Measurements from ENCODE around the gene BICD1. TPM values are rescaled to one million over a fixed set of nuclear protein-coding genes. Genes with fewer than 3 reads are reported as not detected.

The BICD1 gene
- total RNA-seq, 1 donor from 2014 or later: 33.8 TPM

- no peak for DNase-seq (ENCODE audit: low spot score in 2 of 2)
- H3K27ac ChIP-seq: no peak overlapping the region
- no peak overlapping the region for H3K4me3 ChIP-seq
- intact Hi-C loops (cut with DNase I): no loop called here
- no peaks in the 10 kb centered on the region for H3K36me3 ChIP-seq
- TF ChIP-seq, protein P1, sequence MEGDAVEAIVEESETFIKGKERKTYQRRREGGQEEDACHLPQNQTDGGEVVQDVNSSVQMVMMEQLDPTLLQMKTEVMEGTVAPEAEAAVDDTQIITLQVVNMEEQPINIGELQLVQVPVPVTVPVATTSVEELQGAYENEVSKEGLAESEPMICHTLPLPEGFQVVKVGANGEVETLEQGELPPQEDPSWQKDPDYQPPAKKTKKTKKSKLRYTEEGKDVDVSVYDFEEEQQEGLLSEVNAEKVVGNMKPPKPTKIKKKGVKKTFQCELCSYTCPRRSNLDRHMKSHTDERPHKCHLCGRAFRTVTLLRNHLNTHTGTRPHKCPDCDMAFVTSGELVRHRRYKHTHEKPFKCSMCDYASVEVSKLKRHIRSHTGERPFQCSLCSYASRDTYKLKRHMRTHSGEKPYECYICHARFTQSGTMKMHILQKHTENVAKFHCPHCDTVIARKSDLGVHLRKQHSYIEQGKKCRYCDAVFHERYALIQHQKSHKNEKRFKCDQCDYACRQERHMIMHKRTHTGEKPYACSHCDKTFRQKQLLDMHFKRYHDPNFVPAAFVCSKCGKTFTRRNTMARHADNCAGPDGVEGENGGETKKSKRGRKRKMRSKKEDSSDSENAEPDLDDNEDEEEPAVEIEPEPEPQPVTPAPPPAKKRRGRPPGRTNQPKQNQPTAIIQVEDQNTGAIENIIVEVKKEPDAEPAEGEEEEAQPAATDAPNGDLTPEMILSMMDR (IDR thresholded peaks at IDR 0.05): no peak
- H3K4me1 ChIP-seq: no peaks in the 10 kb centered on the region
- H3K9me3 ChIP-seq: no peaks in the 10 kb centered on the region
- no peaks in the 10 kb centered on the region for H3K27me3 ChIP-seq
Observed at GRCh38 chr12:32265456-32265855, 158.8 kb downstream of the BICD1 start.

DNA sequence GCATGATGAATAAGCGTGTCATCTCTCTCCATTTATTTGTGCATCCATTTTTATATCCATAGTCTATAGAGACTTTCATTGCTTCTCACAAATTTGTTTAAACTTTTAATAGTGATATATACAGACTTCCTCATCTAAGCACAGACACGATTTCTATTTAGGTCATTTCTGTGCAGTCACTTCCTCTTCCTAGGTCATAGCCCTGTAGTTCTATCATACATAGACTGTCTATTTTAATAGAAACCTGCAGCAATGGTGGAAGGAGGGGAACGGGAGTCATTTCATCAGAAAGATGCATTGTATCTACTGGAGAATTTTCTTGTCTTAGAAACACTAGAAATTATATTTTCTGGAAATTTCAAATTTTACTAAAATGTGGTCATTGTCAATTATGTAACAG, 159.3 kb downstream of the BICD1 start:
- no peak overlapping the region for H3K4me3 ChIP-seq
- H3K27me3 ChIP-seq: no peaks in the 10 kb centered on the region
- intact Hi-C loops (cut with DNase I): no loop called here
- no peak for DNase-seq (ENCODE audit: low spot score in 2 of 2)
- no peak overlapping the region for H3K27ac ChIP-seq
- TF ChIP-seq, protein P1 (IDR thresholded peaks at IDR 0.05): no peak
- H3K9me3 ChIP-seq: no peaks in the 10 kb centered on the region
- no peaks in the 10 kb centered on the region for H3K36me3 ChIP-seq
- no peaks in the 10 kb centered on the region for H3K4me1 ChIP-seq

DNA sequence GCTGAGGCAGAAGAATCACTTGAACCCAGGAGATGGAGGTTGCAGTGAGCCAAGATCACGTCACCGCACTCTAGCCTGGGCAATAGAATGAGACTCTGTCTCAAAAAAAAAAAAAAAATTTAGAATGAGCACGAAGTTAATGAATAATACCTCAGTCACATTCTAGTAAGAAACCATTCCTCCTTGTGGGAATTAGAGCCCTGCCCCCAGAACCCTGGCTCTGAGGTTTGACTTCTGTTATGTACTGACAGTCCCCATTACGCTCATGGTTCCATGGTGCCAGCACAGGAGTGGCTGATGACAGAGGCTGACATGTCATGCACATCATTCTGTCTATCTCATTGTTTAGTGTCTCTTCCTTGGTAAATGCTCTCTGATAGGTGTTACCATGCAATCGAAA, 160.1 kb downstream of the BICD1 start:
- H3K4me1 ChIP-seq: no peaks in the 10 kb centered on the region
- H3K36me3 ChIP-seq: no peaks in the 10 kb centered on the region
- no peak overlapping the region for H3K4me3 ChIP-seq

DNA sequence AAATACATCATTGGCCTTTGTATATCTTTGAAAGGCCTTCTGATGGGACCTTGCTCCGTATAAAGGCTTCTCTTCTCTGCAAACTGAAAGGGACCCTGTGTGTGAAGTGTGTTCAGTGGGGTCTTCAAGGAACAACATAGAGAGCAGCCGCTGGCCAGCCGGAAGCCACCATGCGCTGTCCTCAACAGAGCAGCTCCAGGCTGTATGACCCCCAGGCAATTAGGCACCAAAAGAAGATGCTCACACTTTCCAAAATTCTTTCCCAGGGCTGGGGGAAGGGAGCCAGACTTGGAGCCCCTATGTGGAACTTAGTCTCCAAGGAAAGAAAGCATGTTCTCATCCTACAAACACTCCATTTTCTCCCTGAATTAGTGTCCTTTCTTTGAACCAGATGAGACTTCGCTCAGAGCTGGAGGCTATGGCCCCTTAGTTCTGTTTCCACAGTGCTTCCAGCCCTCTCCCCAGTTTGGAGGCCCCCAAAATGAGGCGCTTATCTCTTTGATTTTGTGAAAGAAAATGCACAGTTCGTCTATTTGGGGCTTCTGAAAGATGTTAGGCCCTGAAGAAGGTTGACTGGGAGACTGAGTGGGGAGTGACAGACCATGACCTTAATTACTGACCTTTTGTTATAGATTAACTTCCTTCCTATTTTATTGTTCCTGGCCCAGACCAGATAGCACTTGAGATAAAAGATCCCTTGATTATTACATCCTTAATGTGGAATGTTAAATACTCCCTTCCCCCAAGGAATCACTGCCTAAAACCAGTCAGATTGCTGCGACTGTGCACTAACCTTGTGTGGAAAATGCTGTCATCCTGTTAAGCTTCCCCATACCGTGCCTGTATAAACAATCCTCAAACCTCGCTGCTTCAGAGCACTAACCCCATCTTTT, 164.4 kb downstream of the BICD1 start:
- Histone ChIP-seq H3K4me1 (no peaks in the 10 kb centered on the region), H3K36me3 (no peaks in the 10 kb centered on the region), H3K27me3 (no peaks in the 10 kb centered on the region), H3K4me3 (no peak overlapping the region), H3K9me3 (no peaks in the 10 kb centered on the region), H3K27ac (no peak overlapping the region)
- DNase-seq (ENCODE audit: low spot score in 2 of 2): no peak
- intact Hi-C loops (cut with DNase I): no loop called here
- TF ChIP-seq, protein P1 (IDR thresholded peaks at IDR 0.05): no peak

More for the DNA sequence above, 160.1 kb downstream of the BICD1 start:
- DNase-seq (ENCODE audit: low spot score in 2 of 2): no peak
- no peaks in the 10 kb centered on the region for H3K27me3 ChIP-seq
- H3K9me3 ChIP-seq: no peaks in the 10 kb centered on the region
- TF ChIP-seq, protein P1 (IDR thresholded peaks at IDR 0.05): no peak
- intact Hi-C loops (cut with DNase I): no loop called here
- no peak overlapping the region for H3K27ac ChIP-seq

- no peak overlapping the region for H3K4me3 ChIP-seq
- intact Hi-C loops (cut with DNase I): no loop called here
- TF ChIP-seq, protein P1 (IDR thresholded peaks at IDR 0.05): no peak
- no peak for DNase-seq (ENCODE audit: low spot score in 2 of 2)
- no peak overlapping the region for H3K27ac ChIP-seq
- H3K4me1 ChIP-seq: no peaks in the 10 kb centered on the region
- no peaks in the 10 kb centered on the region for H3K36me3 ChIP-seq
- no peaks in the 10 kb centered on the region for H3K9me3 ChIP-seq
- H3K27me3 ChIP-seq: no peaks in the 10 kb centered on the region
Observed at GRCh38 chr12:32272465-32272864, 165.8 kb downstream of the BICD1 start.

All from ascending aorta (tissue), 2 donors.